Stimulated activated CD4-positive, alpha-beta T cell treated with anti-CD3 and anti-CD28 coated beads, Interleukin-12 subunit alpha, Interleukin-12 subunit beta, amount 100 ng/mL, for 24 hours (primary cell): ENCODE data around the gene TMEM117.
"Not testable (repeated sequence)": the region's sequence is repeated elsewhere in the genome, so short reads cannot be mapped to it uniquely, and the experiment has no call there.

Experiments
- DNase-seq, 2 experiments: peaks; one replicate each; pipeline ENCODE4 v3.0.0-alpha.2; 2020; ENCODE audit warnings: low read depth in 2 of 2

TMEM117 gene

GRCh38 chr12:44224399-44225148 lies 388.7 kb downstream of the TMEM117 start:
- DNase-seq = no peak

- no peak for DNase-seq
Observed at GRCh38 chr12:44225149-44225510, 389.2 kb downstream of the TMEM117 start.

- DNase-seq = no peak
Observed at GRCh38 chr12:44227616-44228015, 391.7 kb downstream of the TMEM117 start.

GRCh38 chr12:44229846-44230245 lies 394.0 kb downstream of the TMEM117 start:
- DNase-seq = no peak

- DNase-seq = no peak
Observed at GRCh38 chr12:44235674-44236073, 399.8 kb downstream of the TMEM117 start.

- no peak for DNase-seq
Observed at GRCh38 chr12:44240186-44240585, 404.3 kb downstream of the TMEM117 start.

- no peak for DNase-seq
Observed at GRCh38 chr12:44245932-44246331, 410.1 kb downstream of the TMEM117 start.

GRCh38 chr12:44246482-44247105 lies 410.7 kb downstream of the TMEM117 start:
- no peak for DNase-seq

- DNase-seq = no peak
Observed at GRCh38 chr12:44247588-44247987, 411.7 kb downstream of the TMEM117 start.

- DNase-seq = no peak
Observed at GRCh38 chr12:44248436-44248835, 412.6 kb downstream of the TMEM117 start.

- DNase-seq = not testable (repeated sequence)
Observed at GRCh38 chr12:44250440-44250839, 414.6 kb downstream of the TMEM117 start.

GRCh38 chr12:44253338-44253856 lies 417.5 kb downstream of the TMEM117 start:
- DNase-seq = no peak

GRCh38 chr12:44258246-44258645 lies 422.4 kb downstream of the TMEM117 start:
- no peak for DNase-seq

- no peak for DNase-seq
Observed at GRCh38 chr12:44259890-44260289, 424.0 kb downstream of the TMEM117 start.

- DNase-seq = no peak
Observed at GRCh38 chr12:44260581-44260980, 424.7 kb downstream of the TMEM117 start.

- DNase-seq = no peak
Observed at GRCh38 chr12:44285321-44285960, 449.6 kb downstream of the TMEM117 start.

GRCh38 chr12:44286336-44286735 lies 450.5 kb downstream of the TMEM117 start:
- DNase-seq = no peak

- DNase-seq = no peak
Observed at GRCh38 chr12:44286821-44287505, 451.1 kb downstream of the TMEM117 start.

GRCh38 chr12:44287545-44287944 lies 451.7 kb downstream of the TMEM117 start:
- DNase-seq = no peak

GRCh38 chr12:44294649-44295048 lies 458.8 kb downstream of the TMEM117 start:
- no peak for DNase-seq

GRCh38 chr12:44295958-44296623 lies 460.2 kb downstream of the TMEM117 start:
- no peak for DNase-seq
